ENCODE measurements around the gene HMGN3.

HMGN3 gene

DNA sequence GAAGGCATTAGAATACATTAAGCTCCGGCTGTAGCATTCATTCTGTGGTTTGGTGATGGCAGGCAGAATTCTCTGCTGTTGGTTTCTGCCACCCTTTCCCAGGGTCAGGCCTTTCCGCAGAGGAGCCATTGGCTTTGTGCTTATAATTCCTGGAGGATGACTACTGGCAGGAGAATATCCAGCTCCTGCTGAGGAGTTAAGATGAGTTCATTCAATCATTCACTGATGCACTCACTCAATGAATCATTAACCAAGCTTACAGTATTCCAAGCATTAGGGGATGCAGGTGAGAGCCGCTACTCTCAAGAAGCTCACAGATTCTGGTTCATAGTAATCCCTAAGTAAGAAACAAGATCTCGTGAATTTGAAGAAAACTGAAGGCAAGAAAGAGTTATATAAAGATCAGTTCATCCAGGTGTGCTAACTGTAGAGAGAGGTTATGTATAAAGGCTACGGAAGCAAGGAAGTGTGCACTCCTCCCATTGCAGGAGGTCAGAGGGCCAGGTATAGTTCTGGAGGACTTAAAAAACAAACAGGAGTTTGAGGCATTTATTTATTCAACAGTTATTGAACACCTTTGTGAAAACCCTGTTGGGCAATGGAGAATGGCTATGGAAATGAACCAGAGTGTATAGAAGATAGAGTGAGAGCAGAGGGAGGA is 75.5 kb downstream of the HMGN3 start:
- no peak overlapping the region for H3K9ac ChIP-seq (ENCODE audit: low read length)
- H3K4me3 ChIP-seq (ENCODE audit: insufficient read depth, low read length, poor library complexity, severe bottlenecking) = no peak overlapping the region
- no peak overlapping the region for H2AFZ ChIP-seq (ENCODE audit: low read depth, low read length, severe bottlenecking)
- no peaks in the 10 kb centered on the region for H3F3A ChIP-seq (ENCODE audit: insufficient read depth)
- no peaks in the 10 kb centered on the region for H3K79me2 ChIP-seq (ENCODE audit: insufficient read depth, low read length)
- no peaks in the 10 kb centered on the region for H3K36me3 ChIP-seq (ENCODE audit: low read length)
- no peaks in the 10 kb centered on the region for H4K20me1 ChIP-seq (ENCODE audit: low read depth, low read length)
- no peaks in the 10 kb centered on the region for H3K9me2 ChIP-seq (replicated peaks; ENCODE audit: insufficient read depth, low read length)
- no peaks in the 10 kb centered on the region for H3K27me3 ChIP-seq (ENCODE audit: low read length)
- H3K9me3 ChIP-seq (ENCODE audit: insufficient read depth, low read length) = no peaks in the 10 kb centered on the region
- no peak overlapping the region for H3K27ac ChIP-seq (ENCODE audit: low read depth, low read length)
- TF ChIP-seq, protein P1, sequence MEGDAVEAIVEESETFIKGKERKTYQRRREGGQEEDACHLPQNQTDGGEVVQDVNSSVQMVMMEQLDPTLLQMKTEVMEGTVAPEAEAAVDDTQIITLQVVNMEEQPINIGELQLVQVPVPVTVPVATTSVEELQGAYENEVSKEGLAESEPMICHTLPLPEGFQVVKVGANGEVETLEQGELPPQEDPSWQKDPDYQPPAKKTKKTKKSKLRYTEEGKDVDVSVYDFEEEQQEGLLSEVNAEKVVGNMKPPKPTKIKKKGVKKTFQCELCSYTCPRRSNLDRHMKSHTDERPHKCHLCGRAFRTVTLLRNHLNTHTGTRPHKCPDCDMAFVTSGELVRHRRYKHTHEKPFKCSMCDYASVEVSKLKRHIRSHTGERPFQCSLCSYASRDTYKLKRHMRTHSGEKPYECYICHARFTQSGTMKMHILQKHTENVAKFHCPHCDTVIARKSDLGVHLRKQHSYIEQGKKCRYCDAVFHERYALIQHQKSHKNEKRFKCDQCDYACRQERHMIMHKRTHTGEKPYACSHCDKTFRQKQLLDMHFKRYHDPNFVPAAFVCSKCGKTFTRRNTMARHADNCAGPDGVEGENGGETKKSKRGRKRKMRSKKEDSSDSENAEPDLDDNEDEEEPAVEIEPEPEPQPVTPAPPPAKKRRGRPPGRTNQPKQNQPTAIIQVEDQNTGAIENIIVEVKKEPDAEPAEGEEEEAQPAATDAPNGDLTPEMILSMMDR (IDR thresholded peaks at IDR 0.05; ENCODE audit: insufficient read depth, low read length, poor library complexity, severe bottlenecking) = no peak
- TF ChIP-seq EZH2phosphoT487 (conservative IDR thresholded peaks at IDR 0.05; ENCODE audit: low read length) = no peak
- no peak overlapping the region for H3K4me2 ChIP-seq (ENCODE audit: low read depth, low read length, poor library complexity, severe bottlenecking)

DNA sequence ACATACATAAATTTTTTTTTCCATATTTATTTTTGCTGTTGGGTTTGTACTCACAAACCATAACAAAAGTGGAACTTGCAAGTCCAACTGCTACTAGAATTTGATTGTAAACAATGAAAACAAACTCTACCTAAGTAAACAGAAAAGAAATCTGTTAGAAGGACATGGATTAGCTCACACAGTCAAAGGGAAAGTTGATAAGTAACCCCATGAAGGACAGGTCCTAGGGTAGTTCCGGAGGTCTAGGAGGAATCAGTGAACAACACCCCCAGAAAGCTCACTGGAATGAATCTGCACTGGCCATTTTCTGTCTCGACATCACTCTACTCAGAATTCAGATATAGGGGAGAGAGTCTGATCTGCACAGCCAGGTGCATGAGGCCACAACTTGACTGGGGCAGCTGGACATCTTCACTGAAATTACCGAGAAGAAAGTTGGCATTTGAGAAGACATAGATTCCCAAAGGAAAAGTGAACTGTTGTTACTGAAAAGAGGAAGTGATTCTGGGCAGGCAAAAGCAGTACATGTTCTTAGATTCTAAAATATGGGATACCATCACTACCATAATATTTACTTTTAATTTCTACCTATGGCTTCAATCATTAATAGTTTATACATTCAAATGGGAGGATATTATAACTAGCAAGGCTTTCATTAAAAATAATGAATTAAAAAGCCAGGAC is 76.4 kb downstream of the HMGN3 start:
- Histone ChIP-seq H3K79me2 (ENCODE audit: insufficient read depth, low read length) (no peaks in the 10 kb centered on the region), H3K9me3 (ENCODE audit: insufficient read depth, low read length) (no peaks in the 10 kb centered on the region), H3K27ac (ENCODE audit: low read depth, low read length) (no peak overlapping the region), H3K9ac (ENCODE audit: low read length) (no peak overlapping the region), H3K9me2 (replicated peaks; ENCODE audit: insufficient read depth, low read length) (no peaks in the 10 kb centered on the region), H3F3A (ENCODE audit: insufficient read depth) (no peaks in the 10 kb centered on the region), H2AFZ (ENCODE audit: low read depth, low read length, severe bottlenecking) (no peak overlapping the region), H3K27me3 (ENCODE audit: low read length) (no peaks in the 10 kb centered on the region), H3K36me3 (ENCODE audit: low read length) (no peaks in the 10 kb centered on the region), H3K4me3 (ENCODE audit: insufficient read depth, low read length, poor library complexity, severe bottlenecking) (no peak overlapping the region), H4K20me1 (ENCODE audit: low read depth, low read length) (no peaks in the 10 kb centered on the region), H3K4me2 (ENCODE audit: low read depth, low read length, poor library complexity, severe bottlenecking) (no peak overlapping the region)
- TF ChIP-seq, protein P1 (IDR thresholded peaks at IDR 0.05; ENCODE audit: insufficient read depth, low read length, poor library complexity, severe bottlenecking) = no peak
- TF ChIP-seq EZH2phosphoT487 (conservative IDR thresholded peaks at IDR 0.05; ENCODE audit: low read length) = no peak

GRCh38 chr6:79152269-79152737 is 82.2 kb downstream of the HMGN3 start:
- no peak overlapping the region for H3K4me2 ChIP-seq (ENCODE audit: low read depth, low read length, poor library complexity, severe bottlenecking)

More at GRCh38 chr6:79152269-79152737, 82.2 kb downstream of the HMGN3 start:
- H3K27ac ChIP-seq (ENCODE audit: low read depth, low read length) = no peak overlapping the region
- no peaks in the 10 kb centered on the region for H3K36me3 ChIP-seq (ENCODE audit: low read length)
- no peak overlapping the region for H2AFZ ChIP-seq (ENCODE audit: low read depth, low read length, severe bottlenecking)
- no peaks in the 10 kb centered on the region for H3K9me2 ChIP-seq (replicated peaks; ENCODE audit: insufficient read depth, low read length)
- no peaks in the 10 kb centered on the region for H3F3A ChIP-seq (ENCODE audit: insufficient read depth)
- H3K79me2 ChIP-seq (ENCODE audit: insufficient read depth, low read length) = no peaks in the 10 kb centered on the region
- H4K20me1 ChIP-seq (ENCODE audit: low read depth, low read length) = no peaks in the 10 kb centered on the region
- H3K4me3 ChIP-seq (ENCODE audit: insufficient read depth, low read length, poor library complexity, severe bottlenecking) = no peak overlapping the region
- no peaks in the 10 kb centered on the region for H3K27me3 ChIP-seq (ENCODE audit: low read length)
- no peak overlapping the region for H3K9ac ChIP-seq (ENCODE audit: low read length)
- no peaks in the 10 kb centered on the region for H3K9me3 ChIP-seq (ENCODE audit: insufficient read depth, low read length)
- TF ChIP-seq, protein P1 (IDR thresholded peaks at IDR 0.05; ENCODE audit: insufficient read depth, low read length, poor library complexity, severe bottlenecking) = no peak
- no peak for TF ChIP-seq EZH2phosphoT487 (conservative IDR thresholded peaks at IDR 0.05; ENCODE audit: low read length)
